22Rv1 (cell line): ENCODE results near the gene STARD7.

Experiments used
- CTCF ChIP-seq: fragments of 450-650 bp; IDR thresholded peaks from 2 replicates; pipeline ENCODE4 v1.5.1; 2017; ENCODE audit warnings: mild to moderate bottlenecking
- ZFX ChIP-seq: fragments of 450-650 bp; IDR thresholded peaks from 2 replicates; pipeline ENCODE4 v1.6.1; 2017; ENCODE audit warnings: antibody characterized with exemption, borderline replicate concordance

DNA sequence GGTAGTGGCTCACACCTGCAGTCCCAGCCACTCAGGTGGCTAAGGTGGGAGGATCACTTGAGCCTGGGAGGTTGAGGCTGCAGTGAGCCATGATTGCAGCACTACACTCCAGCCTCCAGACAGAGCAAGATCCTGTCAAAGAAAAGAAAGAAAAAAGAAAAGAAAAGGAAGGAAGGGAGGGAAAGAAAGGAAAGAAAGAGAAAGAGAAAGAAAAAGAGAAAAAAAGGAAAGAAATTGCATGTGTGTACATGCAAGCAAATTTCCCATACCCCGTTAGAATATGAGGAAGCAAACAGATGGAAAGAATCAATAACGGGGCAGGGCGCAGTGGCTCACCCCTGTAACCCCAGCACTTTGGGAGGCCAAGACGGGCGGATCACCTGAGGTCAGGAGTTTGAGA is 39.3 kb upstream of the STARD7 start:
- TF ChIP-seq CTCF = no peak
- TF ChIP-seq ZFX = no peak
